GM19035 (cell line): Measurements from ENCODE around the gene FFAR1.

Experiments
- ATAC-seq: cut with Tn5 transposase; IDR thresholded peaks from one replicate; pipeline ENCODE4 v1.9.1; 2021; ENCODE audit not compliant: unreplicated experiment

The FFAR1 gene, protein sequence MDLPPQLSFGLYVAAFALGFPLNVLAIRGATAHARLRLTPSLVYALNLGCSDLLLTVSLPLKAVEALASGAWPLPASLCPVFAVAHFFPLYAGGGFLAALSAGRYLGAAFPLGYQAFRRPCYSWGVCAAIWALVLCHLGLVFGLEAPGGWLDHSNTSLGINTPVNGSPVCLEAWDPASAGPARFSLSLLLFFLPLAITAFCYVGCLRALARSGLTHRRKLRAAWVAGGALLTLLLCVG (N-terminal part only)

DNA sequence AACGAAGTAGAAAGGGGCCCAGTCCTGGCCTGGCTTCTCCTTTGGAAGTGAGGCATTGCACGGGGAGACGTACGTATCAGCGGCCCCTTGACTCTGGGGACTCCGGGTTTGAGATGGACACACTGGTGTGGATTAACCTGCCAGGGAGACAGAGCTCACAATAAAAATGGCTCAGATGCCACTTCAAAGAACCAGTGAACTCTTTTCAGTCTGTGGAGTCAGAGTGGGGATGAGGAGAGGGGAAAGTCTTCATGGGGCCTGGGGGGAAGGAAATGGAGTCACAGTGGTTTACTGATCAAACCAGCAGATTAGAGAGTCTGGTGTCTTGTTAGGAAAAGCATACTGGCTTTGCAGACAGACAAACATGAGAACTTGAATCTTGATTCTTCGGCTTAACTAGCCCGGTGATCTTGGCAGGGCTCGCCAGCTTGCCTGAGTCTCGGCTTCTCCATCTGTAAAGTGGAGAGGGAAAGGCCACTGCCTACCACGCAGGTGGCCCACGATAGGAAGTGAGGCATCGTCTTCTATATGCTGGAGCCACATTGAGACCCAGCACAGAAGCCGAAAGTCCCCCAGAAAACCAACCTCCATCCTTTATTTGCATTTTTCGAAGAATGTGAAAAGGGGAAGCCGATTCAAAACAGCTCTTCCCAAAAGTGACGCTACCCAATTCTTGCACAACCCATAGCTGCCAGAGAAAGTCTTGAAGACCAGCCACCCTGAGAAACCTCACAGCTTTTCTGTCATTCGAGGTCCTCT is at the start of gene FFAR1:
TSS of gene FFAR1 (plus strand) at position 732 of the 759 bp plus-strand sequence. CDS start 3,650 bp downstream, outside the sequence.
- ATAC-seq, result peak; percentile 55

DNA sequence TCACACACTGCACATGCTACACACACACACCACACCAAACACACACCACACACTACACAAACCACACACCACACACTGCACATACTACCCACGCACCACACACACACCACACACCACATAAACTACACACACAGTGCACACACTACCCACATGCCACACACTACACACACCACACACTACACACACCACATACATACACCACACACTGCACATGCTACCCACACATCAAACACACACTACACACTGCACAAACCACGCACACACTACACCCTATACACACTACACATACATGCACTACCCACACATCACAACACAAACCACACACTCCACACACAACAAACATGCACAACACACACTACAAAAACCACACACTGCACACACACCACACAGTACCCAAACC is 49.8 kb upstream of the FFAR1 start:
- ATAC-seq, result no peak

DNA sequence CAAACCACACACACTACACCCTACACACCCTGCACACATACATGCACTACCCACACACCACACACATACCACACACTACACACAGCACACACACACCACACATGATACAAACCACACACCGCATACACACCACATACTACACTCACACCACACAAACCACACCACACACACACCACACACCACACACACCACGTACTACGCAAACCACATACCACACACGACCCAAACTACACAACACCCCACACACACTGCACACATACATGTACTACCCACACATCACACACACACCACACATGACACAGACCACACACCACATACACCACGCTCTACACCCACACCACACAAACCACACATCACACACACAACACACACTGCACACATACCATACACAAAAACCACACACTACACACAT is 49.1 kb upstream of the FFAR1 start:
- no peak for ATAC-seq

DNA sequence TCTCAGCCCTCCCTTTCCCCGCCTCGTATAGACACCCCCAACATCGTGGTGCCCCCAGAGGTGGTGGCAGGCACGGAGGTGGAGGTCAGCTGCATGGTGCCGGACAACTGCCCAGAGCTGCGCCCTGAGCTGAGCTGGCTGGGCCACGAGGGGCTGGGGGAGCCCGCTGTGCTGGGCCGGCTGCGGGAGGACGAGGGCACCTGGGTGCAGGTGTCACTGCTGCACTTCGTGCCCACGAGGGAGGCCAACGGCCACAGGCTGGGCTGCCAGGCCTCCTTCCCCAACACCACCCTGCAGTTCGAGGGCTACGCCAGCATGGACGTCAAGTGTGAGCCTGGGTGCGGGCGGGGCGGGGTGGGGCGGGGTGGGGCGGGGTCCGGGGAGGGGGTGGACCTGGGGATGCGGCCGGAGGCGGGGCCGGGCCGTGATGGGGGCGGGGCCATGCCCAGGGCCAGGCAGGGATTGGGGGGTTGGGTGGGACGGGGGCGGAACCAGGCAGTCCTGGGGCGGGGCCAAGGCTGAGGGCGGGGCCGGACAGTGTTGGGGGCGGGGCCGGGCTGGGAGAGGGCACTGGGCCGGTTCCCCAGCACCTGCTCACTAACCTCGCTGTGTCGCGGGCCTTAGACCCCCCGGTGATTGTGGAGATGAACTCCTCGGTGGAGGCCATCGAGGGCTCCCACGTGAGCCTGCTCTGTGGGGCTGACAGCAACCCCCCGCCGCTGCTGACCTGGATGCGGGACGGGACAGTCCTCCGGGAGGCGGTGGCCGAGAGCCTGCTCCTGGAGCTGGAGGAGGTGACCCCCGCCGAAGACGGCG is 48.0 kb upstream of the FFAR1 start:
- no peak for ATAC-seq

DNA sequence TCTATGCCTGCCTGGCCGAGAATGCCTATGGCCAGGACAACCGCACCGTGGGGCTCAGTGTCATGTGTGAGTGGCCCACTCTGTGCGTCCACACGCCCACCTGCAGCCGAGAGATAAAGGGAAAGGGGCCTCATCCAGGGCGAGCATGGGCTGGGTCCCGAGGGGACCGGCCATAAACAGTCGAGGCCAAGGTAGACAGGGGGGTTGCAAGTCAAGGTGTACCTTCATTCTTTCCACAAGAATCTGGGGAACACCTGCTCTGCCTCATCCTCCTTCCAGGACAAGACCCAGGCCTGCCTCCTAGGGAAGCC is 47.4 kb upstream of the FFAR1 start:
- ATAC-seq, result no peak

DNA sequence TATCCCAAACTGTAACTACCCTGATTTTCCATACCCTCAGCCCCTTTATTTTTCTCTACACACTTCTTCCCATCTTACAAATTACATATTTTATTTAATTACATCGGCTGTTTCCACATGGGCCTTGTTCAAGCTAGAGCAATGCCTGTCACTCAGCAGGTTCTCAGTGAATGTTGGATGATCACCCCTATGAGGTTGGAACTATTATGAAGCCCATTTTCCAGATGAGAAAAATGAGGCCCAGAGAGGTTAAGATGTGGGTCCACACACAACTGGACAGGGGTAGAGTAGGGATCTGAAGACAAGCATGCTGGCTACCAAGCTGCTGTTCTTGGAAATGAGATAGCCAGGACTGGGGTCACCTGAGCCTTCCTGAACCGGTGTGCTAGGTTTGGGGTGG is 45.7 kb upstream of the FFAR1 start:
- no peak for ATAC-seq

DNA sequence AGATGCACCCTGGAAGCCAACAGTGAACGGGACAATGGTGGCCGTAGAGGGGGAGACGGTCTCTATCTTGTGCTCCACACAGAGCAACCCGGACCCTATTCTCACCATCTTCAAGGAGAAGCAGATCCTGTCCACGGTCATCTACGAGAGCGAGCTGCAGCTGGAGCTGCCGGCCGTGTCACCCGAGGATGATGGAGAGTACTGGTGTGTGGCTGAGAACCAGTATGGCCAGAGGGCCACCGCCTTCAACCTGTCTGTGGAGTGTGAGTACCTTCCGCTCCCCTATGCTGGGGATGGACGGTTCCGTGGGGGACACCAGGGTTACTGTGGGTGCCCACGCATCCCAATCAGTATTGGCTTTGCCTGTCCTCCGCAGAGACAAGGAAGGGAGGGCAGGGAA is 45.3 kb upstream of the FFAR1 start:
- ATAC-seq, result no peak

DNA sequence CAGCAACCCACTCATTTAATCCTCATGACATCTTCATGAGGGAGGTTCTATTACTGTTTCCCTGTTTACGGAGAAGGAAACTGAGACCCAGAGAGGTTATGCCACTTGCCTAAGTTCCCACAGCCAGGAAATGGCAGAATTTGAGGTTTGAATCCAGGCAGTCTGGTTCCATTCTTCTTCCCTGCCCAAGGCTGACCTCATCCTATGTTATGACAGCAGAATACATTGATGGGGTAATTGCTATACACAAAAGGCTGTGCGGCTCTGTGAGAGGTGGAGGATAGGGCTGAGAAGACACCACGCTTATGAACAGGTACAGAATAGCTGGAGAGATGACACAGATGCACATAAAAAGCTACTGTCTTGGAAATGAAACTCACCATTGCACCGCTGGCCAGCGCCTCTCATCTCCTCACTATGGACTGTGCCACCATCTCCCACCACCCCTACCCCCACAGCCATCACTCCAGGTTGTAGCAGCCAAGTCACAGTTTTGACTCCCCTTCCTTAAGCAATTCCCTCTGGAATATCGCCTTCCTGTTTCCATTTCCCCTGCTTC is 44.3 kb upstream of the FFAR1 start:
- ATAC-seq, result no peak

DNA sequence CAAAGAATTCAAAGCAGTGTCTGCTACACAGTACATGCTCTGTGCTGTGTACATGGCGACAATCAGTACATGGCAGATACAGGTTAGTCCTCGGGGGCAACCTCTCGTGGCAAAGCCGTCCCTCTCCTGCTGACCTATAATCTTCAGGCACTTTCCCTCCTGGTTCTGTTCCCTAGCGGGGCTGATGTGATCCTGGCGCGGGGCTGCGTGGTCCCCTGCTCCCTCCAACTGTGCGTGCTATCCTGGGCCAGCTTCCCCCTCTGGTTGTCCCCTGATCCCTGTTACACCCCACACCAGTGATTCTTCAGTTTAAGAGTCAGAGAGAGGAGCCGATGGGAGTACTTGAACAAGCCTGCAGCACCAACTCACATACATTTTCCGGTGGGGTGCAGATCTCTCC is 43.7 kb upstream of the FFAR1 start:
- no peak for ATAC-seq

DNA sequence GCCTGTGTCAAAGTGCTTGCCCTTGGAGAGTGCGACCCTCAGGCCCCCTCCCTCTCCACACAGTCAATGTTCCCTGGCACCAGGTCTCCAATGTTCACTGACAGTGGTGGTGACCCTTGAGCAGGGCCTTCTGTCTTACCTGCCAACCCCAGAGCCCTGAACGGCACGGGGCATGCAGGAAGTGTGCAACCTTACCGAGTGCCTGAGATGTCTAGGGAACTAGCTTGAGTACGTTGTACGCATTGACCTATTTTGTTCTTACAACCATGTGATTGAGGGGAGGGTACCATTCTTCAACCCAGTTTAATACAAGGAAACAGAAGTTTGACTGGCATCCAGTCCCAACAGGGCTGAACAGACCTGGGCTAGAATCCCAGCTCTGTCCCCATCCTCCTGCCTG is 42.5 kb upstream of the FFAR1 start:
- no peak for ATAC-seq

DNA sequence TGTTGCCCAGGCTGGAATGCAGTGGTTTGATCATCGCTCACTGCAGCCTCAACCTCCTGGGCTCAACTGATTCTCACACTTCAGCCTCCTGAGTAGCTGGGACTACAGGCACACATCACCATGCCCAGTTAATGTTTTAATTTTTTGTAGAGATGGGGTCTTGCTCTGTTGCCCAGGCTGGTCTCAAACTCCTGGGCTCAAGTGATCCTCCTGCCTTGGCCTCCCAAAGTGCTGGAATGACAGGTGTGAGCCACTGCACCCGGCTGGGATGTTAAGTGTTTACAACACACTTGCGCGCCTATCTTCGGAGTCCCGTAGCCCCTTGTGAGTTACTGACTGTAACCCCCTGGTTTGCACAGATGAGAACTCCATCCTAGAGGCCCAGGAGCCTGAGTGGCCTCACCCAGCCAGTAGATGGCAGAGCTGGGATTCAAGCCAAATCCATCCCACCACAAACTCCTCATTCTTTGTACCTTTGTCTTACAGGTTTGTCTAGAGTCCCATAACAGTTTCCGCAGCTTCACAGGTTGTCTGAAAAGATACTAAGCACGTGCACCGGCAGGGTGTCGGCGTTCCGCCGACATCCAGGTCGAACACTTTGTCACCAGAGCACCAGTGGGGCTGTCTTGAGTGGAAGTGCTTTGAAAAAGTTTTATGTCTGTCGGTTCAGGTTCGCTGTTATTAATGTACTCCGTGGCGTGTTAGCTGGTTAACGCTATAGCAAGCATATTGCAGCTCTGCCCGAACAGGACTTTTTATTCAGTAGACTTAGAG is 41.0 kb upstream of the FFAR1 start:
- ATAC-seq, result no peak

DNA sequence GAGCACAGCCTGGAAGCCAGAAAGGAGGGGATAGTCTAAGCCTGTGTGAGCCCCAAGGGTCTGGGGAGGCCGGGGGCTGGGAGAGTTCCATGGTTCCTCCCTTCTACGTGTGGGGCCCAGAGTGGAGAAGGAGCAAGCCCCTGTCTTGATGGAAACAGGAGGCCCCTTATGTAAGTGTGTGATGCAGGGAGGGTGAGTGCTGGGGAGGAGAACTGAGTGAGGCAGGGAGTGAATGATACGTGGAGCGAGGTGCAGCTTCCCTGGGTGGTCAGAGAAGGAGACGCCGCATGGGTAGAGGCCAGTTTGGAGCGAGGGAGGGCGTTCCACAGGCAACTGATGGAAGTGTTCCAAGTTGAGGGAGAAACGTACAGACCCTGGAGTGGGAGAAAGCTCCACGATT is 39.8 kb upstream of the FFAR1 start:
- no peak for ATAC-seq

DNA sequence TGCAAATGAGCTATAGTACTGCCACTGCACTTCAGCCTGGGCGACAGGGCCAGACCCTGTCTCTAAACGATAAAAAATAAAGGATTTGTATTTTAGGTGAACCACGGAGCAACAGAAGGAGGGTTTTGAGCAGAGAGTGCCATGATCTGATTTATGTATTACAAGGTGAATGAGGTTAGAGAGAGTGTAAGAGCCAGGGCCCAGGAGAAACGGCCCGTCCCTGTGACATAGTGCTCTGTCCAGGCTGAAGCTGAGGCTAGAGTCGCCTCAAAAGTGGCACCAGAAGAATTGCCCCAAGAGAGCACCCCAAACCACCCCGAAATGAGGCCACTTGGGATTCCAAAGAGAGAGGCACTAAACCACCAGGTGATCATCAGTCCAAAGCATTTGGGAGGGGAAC is 38.8 kb upstream of the FFAR1 start:
- ATAC-seq, result no peak

DNA sequence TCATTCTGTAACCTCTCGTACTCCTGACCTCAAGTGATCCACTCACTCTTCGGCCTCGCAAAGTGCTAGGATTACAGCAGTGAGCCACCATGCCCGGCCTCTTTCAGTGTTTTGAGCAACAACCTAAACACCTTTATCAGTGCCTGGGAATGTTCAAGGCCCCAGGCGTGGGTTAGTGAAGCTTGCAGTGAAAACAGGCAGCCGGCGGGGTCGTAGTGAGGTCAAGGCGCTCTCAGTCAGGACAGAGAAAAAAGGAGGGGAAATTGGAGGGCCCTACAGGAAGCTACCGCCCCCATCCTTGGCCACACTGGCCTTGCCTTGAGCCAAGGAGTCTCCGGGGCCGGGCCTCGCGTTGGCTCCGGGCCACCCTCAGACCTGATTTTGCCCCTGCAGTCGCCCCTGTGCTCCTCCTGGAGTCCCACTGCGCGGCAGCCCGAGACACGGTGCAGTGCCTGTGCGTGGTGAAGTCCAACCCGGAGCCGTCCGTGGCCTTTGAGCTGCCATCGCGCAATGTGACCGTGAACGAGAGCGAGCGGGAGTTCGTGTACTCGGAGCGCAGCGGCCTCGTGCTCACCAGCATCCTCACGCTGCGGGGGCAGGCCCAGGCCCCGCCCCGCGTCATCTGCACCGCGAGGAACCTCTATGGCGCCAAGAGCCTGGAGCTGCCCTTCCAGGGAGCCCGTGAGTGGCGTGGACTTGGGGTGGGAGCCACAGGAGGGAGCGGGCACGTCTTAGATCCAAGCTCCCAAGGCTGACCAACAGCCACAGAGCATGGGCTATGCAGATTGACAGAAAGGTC is 38.0 kb upstream of the FFAR1 start:
- ATAC-seq, result no peak

DNA sequence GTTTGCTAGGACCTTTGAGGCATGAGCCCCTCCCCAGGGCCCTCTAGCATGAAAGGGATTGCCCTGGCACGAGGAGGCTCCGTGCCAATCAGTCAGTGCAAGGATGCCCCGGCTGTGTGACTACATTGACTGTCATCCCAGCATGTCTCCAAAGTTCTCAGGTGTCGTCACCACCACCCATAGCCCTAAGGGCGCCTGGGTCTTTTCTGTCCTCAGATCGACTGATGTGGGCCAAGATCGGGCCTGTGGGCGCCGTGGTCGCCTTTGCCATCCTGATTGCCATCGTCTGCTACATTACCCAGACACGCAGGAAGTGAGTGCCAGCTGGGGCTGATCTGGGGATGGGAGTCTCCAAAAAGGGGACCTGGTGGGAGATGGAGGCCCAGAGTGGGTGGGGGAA is 37.4 kb upstream of the FFAR1 start:
- no peak for ATAC-seq

DNA sequence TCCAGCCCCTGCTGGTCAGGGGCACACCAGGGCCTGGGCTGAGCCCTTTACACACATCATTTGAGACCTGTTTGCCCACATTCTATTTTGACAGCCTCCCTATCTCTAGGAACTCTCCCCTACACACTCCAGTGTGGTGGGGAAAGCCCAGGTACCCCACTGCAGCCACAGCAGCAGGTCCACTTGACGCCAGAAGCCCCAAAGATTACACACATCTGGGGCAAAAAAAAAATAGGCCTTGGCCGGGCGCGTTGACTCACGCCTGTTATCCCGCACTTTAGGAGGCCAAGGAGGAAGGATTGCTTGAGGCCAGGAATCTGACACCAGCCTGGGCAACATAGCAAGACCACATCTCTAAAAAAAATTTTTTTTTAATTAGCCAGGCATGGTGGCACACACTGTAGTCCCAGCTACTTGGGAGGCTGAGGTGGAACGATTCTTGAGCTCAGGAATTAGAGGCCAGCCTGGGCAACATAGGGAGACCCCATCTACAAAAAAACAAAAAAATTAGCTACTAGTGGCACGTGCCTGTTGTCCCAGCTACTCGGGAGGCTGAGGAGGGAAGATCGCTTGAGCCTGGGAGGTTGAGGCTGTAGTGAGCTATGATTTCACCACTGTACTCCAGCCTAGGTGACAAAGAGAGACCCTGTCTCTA is 36.8 kb upstream of the FFAR1 start:
- no peak for ATAC-seq

DNA sequence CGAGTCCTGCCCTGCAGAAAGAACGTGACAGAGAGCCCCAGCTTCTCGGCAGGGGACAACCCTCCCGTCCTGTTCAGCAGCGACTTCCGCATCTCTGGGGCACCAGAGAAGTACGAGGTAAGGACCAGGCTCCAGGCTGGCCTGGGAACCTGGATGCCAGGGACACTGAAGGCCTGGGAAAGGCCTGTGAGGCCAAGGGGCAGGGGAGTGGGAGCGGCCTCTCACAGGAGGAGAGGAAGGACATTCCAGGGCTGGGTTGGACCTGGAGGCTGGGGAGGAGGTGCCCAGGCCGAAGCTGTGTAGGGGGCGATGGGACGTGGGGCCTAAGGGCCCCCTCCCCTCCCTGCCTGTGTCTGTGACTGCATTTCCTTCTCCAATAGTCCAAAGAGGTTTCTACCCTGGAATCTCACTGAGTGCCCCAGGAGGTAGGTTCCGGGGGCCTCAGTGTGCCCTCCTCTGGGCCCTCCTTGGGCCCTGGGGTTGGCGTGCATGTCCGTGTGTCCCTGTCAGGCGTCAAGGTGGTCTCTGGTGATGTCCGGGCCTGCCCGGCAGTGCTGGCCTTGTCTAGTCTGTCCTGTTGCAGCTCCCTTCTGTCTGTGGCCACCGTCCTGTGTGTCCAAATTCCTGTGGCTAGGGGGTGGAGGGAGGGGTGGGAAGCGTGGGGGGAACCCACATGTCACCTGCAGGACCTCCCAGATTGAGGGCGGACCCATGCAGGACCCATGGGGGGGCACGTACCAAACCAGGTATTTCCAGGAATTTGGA is 35.6 kb upstream of the FFAR1 start:
- no peak for ATAC-seq

DNA sequence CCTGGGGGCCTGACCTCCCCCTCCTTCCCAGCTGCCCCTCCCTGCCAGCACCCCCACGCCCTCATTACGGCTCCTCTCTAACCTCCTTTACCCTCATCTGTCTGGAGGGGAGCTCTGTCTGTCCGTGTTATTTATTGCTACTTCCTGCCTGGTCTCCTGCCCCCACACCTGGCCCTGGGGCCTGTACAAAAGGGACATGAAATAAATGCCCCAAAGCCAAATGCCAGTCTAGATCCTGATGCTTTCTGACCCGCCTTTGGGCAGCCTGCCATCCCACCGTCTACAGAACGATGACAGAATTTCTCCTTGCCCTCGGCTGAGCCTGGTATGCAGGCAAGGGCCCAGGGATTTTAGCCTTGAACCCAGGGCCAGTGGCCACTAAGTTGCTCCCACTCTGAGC is 34.1 kb upstream of the FFAR1 start:
- ATAC-seq, result no peak

DNA sequence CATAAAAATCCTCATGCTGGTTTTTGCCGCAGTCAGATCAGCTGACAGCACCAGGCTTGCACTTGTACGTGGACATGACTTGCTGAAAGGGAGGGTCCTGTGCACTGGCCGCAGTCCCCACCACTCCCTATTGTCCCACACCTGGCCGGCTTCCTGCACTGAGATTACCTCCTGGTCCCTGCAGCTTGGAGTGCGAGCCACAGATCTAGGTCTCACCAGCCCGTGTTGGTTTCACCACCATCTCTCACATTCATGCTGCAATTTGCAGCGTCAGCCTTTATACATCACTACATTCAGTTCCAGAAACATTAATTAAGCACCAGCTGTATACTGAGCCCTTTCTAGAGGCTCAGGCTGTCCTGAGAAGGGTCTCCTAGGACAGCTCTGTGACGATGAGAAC is 33.7 kb upstream of the FFAR1 start:
- no peak for ATAC-seq
